Neural progenitor cell (in vitro differentiated cells): ENCODE data around the gene CACNA1C. TPM values are rescaled to one million over a fixed set of nuclear protein-coding genes. Genes with fewer than 3 reads are reported as not detected.
A peak's percentile ranks its signal among the peaks of the same experiment; 100 is the strongest.

ENCODE experiments used
- DNase-seq: peaks from one replicate; pipeline ENCODE4 v3.0.0-alpha.2; 2016; ENCODE audit warnings: low spot score
- H2AFZ ChIP-seq: fragments of 200-600 bp; sonication (generic); replicated peaks from 2 replicates; pipeline ENCODE4 v1.6.1; 2016; ENCODE audit warnings: antibody characterized with exemption
- H3F3A ChIP-seq: fragments of 200-600 bp; sonication (generic); 2 replicates; pipeline ENCODE4 v1.6.1; 2016; ENCODE audit warnings: antibody characterized with exemption, low read depth
- H3K27ac ChIP-seq: fragments of 200-600 bp; sonication (generic); 2 replicates; pipeline ENCODE4 v1.5.1; 2016; ENCODE audit warnings: mild to moderate bottlenecking
- H3K27me3 ChIP-seq: fragments of 200-600 bp; sonication (generic); 2 replicates; pipeline ENCODE4 v1.6.1; 2016; ENCODE audit warnings: mild to moderate bottlenecking, moderate library complexity
- H3K36me3 ChIP-seq: fragments of 200-600 bp; sonication (generic); 2 replicates; pipeline ENCODE4 v1.5.1; 2016
- H3K4me1 ChIP-seq: fragments of 200-600 bp; sonication (generic); 2 replicates; pipeline ENCODE4 v1.6.1; 2016; ENCODE audit warnings: mixed run types
- H3K4me2 ChIP-seq: fragments of 200-600 bp; sonication (generic); 2 replicates; pipeline ENCODE4 v1.6.1; 2016
- H3K4me3 ChIP-seq: fragments of 200-600 bp; sonication (generic); 2 replicates; pipeline ENCODE4 v1.5.1; 2016
- H3K79me2 ChIP-seq: fragments of 200-600 bp; sonication (generic); 2 replicates; pipeline ENCODE4 v1.6.1; 2016; ENCODE audit warnings: low read depth
- H3K9ac ChIP-seq: fragments of 200-600 bp; sonication (generic); 2 replicates; pipeline ENCODE4 v1.6.1; 2016
- H3K9me3 ChIP-seq: fragments of 200-600 bp; sonication (generic); 2 replicates; pipeline ENCODE4 v1.5.1; 2016; ENCODE audit warnings: low read depth
- H4K20me1 ChIP-seq: fragments of 200-600 bp; sonication (generic); 2 replicates; pipeline ENCODE4 v1.6.1; 2016; ENCODE audit warnings: low read depth
- H3K27ac Mint-ChIP-seq: 3 replicates; pipeline ENCODE4 v1.8.0; 2021; ENCODE audit warnings: mixed read lengths
- H3K27me3 Mint-ChIP-seq: 2 replicates; pipeline ENCODE4 v1.8.0; 2022; ENCODE audit warnings: low read depth, mild to moderate bottlenecking, inconsistent platforms, moderate library complexity, mixed read lengths; ENCODE audit not compliant: insufficient read depth
- H3K36me3 Mint-ChIP-seq: 3 replicates; pipeline ENCODE4 v1.8.0; 2021; ENCODE audit warnings: mixed read lengths
- H3K4me1 Mint-ChIP-seq: 3 replicates; pipeline ENCODE4 v1.8.0; 2021; ENCODE audit warnings: mixed read lengths
- H3K4me3 Mint-ChIP-seq: 3 replicates; pipeline ENCODE4 v1.8.0; 2021; ENCODE audit warnings: mild to moderate bottlenecking, moderate library complexity, mixed read lengths
- H3K9me3 Mint-ChIP-seq: 3 replicates; pipeline ENCODE4 v1.8.0; 2020; ENCODE audit warnings: mixed read lengths
- EZH2 ChIP-seq: fragments of 200-600 bp; sonication (generic); IDR thresholded peaks from 2 replicates; pipeline ENCODE4 v1.6.1; 2017; ENCODE audit warnings: antibody characterized with exemption, mild to moderate bottlenecking, moderate library complexity
- EZH2phosphoT487 ChIP-seq: fragments of 200-600 bp; sonication (generic); IDR thresholded peaks from 2 replicates; pipeline ENCODE4 v1.6.1; 2017; ENCODE audit warnings: antibody characterized with exemption
- total RNA-seq: library from RNA; depleted of rRNA; stranded (reverse); fragments of >200 nt; gene quantifications from 2 replicates; pipeline ENCODE4 v1.2.3, GENCODE V29; 2015; ENCODE audit warnings: low replicate concordance
- TF ChIP-seq, protein P1 (sequence below): fragments of 200-600 bp; sonication (generic); IDR thresholded peaks from 2 replicates; pipeline ENCODE4 v1.5.1; 2017; ENCODE audit warnings: antibody characterized with exemption, mild to moderate bottlenecking

CACNA1C gene
- total RNA-seq, 1 donor from 2014 or later: 2.7 TPM

DNA sequence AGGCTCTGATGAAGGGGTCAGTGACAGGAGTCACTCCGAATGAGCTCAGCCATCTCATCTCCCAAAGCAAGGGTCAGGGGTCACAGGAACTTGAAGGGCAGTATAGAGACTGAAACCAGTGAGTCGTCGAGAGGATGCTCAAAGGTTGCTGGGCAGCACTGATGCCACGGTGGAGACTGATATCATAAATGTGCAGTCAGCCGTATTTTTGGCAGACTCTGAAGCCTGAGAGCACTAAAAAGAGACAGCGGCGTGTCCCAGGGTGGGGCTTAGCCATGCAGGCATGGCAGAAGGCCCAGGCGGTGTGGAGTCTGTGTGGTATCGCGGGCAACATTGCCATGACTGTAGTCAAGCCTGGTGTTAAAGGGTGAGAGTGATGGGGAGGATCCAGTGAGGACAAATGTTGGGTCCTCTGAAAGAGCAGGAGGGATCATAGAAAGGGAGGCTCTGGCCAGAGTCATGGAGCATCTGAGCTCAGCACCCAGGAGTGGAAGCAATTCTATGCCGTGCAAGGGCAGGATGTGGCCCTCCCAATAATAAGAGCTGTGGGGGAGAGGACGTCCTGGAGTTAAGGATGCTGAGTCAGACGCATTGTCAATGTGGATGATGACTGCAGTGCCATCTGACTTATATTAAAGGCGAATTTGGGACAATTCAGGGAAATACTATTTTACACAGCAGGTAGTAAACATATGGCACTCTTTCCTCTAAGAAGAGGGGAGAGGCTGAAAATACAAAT is 500.8 kb downstream of the CACNA1C start:
- no peaks in the 10 kb centered on the region for H3K36me3 ChIP-seq
- TF ChIP-seq EZH2phosphoT487 (no peak), EZH2 (no peak)
- TF ChIP-seq, protein P1, sequence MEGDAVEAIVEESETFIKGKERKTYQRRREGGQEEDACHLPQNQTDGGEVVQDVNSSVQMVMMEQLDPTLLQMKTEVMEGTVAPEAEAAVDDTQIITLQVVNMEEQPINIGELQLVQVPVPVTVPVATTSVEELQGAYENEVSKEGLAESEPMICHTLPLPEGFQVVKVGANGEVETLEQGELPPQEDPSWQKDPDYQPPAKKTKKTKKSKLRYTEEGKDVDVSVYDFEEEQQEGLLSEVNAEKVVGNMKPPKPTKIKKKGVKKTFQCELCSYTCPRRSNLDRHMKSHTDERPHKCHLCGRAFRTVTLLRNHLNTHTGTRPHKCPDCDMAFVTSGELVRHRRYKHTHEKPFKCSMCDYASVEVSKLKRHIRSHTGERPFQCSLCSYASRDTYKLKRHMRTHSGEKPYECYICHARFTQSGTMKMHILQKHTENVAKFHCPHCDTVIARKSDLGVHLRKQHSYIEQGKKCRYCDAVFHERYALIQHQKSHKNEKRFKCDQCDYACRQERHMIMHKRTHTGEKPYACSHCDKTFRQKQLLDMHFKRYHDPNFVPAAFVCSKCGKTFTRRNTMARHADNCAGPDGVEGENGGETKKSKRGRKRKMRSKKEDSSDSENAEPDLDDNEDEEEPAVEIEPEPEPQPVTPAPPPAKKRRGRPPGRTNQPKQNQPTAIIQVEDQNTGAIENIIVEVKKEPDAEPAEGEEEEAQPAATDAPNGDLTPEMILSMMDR: no peak
- peaks cover 4% of the 10 kb centered on the region for H3K27me3 Mint-ChIP-seq

DNA sequence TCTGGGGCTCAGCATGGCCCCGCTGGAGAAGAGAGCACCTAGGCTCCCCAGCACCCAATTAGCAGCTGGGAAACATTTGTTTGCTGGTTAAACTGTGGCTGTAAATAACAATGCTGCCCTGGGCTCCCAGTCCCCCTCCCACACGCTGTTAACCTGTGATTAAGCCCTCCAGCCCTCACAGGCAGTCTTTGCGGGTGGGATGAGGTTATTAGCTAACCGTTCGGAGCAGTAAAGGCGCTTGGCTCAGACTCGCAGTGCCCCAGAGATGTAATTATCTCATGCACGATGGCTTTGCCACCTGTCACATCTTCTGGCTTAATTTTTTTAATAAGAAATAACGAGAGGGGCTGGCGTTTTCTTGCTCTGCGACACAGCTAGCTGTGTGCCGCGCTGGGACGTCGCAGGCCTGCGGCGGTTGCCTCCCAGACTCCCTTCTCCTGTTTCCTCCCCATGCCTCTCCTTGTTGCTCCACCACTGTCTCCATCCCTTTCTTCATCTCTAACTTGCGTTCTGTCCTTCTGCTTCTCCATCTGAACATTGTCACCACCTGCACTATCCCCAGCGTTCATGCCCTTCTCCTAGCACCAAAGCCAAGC is 502.8 kb downstream of the CACNA1C start:
- Histone ChIP-seq H3K27me3 (no peaks in the 10 kb centered on the region), H4K20me1 (no peaks in the 10 kb centered on the region), H3K4me3 (no peak overlapping the region), H3K79me2 (no peaks in the 10 kb centered on the region), H3K4me2 (no peak overlapping the region), H3K27ac (no peak overlapping the region), H2AFZ (no peak overlapping the region), H3K4me1 (peaks cover 17% of the 10 kb centered on the region), H3K36me3 (no peaks in the 10 kb centered on the region), H3K9me3 (no peaks in the 10 kb centered on the region), H3F3A (no peaks in the 10 kb centered on the region), H3K9ac (no peak overlapping the region)
- Mint-ChIP-seq H3K36me3 (peaks cover 5% of the 10 kb centered on the region), H3K4me1 (peaks cover 4% of the 10 kb centered on the region), H3K27me3 (peaks cover 4% of the 10 kb centered on the region), H3K4me3 (no peak overlapping the region), H3K27ac (no peak overlapping the region), H3K9me3 (no peaks in the 10 kb centered on the region)
- DNase-seq: peak; percentile 59
- TF ChIP-seq EZH2phosphoT487 (no peak), EZH2 (no peak)
- TF ChIP-seq, protein P1: no peak

More for the DNA sequence above, 500.8 kb downstream of the CACNA1C start:
- no peaks in the 10 kb centered on the region for H3K79me2 ChIP-seq
- no peak overlapping the region for H3K4me2 ChIP-seq
- H3K4me3 ChIP-seq: no peak overlapping the region
- DNase-seq: no peak
- H3K9ac ChIP-seq: no peak overlapping the region
- H3K27ac ChIP-seq: no peak overlapping the region
- H3K27me3 ChIP-seq: no peaks in the 10 kb centered on the region
- Mint-ChIP-seq H3K27ac (no peak overlapping the region), H3K9me3 (no peaks in the 10 kb centered on the region), H3K36me3 (peaks cover 5% of the 10 kb centered on the region), H3K4me3 (no peak overlapping the region), H3K4me1 (peaks cover 4% of the 10 kb centered on the region)
- no peak overlapping the region for H2AFZ ChIP-seq
- peaks cover 17% of the 10 kb centered on the region for H3K4me1 ChIP-seq
- H3K9me3 ChIP-seq: no peaks in the 10 kb centered on the region
- H3F3A ChIP-seq: no peaks in the 10 kb centered on the region
- no peaks in the 10 kb centered on the region for H4K20me1 ChIP-seq

DNA sequence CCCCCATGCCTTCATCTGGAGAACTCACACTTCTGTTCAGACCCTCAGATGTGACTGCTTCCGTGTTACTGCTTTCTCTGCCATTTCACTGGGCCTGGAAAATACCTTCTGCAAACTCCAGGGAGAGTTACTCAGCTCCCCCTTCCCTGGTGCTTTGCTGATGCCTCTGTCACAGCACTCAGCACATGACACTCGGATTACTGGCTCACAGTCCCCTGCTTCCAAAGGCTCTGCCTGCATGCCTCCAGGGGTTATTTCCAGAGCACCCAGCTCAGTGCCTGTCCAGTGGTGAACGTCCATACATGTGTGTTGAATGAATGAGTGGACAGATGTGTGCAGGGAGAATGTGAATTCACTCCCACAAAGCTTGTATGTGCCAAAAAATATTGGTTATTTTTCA is 504.8 kb downstream of the CACNA1C start:
- no peaks in the 10 kb centered on the region for H3K79me2 ChIP-seq

More for the DNA sequence above, 504.8 kb downstream of the CACNA1C start:
- Histone ChIP-seq H3K4me2 (no peak overlapping the region), H3K27me3 (no peaks in the 10 kb centered on the region), H3F3A (no peaks in the 10 kb centered on the region), H2AFZ (no peak overlapping the region), H3K27ac (no peak overlapping the region), H3K4me3 (no peak overlapping the region), H3K4me1 (peaks cover 8% of the 10 kb centered on the region), H3K9ac (no peak overlapping the region), H4K20me1 (no peaks in the 10 kb centered on the region), H3K9me3 (no peaks in the 10 kb centered on the region), H3K36me3 (no peaks in the 10 kb centered on the region)
- H3K4me3 Mint-ChIP-seq: no peak overlapping the region
- H3K27ac Mint-ChIP-seq: peak overlapping the region; percentile 67
- peaks cover 5% of the 10 kb centered on the region for H3K36me3 Mint-ChIP-seq
- peak; percentile 32 for DNase-seq
- peaks cover 4% of the 10 kb centered on the region for H3K27me3 Mint-ChIP-seq
- TF ChIP-seq, protein P1: no peak
- TF ChIP-seq EZH2phosphoT487: no peak
- TF ChIP-seq EZH2: no peak
- no peaks in the 10 kb centered on the region for H3K9me3 Mint-ChIP-seq
- H3K4me1 Mint-ChIP-seq: peaks cover 4% of the 10 kb centered on the region
